ENCODE data around the gene ANTXR2. TPM values are rescaled to one million over a fixed set of nuclear protein-coding genes. Genes with fewer than 3 reads are reported as not detected.
A peak's percentile ranks its signal among the peaks of the same experiment; 100 is the strongest.

Gene ANTXR2
- total and polyA plus RNA-seq, 9 of the 15 experiments (the other 6 are each of a cell fraction or from before 2014, with no cell fraction given): 10.1 to 83.8 (median 60.3) TPM

DNA sequence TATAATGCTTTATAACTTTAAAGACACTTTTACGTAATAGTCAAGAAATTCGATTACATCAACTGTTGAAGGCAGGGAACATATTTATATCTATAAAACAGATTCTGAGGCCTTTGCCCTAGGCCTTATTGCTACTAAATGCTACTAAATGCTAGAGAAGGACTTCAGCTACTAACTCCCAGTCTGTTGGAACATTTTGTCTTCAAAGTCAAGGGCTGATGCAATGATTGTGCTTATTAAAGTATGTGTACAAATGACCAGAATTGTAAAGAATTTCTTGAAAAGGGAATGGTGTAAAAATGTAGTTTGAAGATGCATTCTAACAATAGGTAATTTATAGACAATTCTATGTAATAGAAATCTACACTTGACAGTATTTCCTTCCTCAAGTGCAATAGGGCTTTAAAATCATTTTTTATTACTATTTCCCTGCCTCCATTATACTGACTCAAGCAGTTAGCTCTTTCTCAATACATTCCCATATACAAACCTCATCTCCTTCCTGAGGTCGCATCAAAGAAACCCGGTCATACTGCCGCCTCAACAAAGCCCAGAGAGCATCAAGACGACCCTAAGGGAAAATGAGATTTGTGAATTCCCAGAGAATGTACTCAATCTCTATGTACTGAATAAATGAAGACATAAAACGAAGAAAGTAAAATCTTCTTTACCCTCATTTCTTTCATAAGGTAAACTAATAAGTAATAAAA is 95.7 kb downstream of the ANTXR2 start:
- no TSS peak for BruUV-seq (replicated peaks)
- H3K9me1 ChIP-seq (ENCODE audit: control insufficient read depth, insufficient read depth, low read length): no peaks in the 10 kb centered on the region
- in situ Hi-C loops (cut with MboI) (no loop called here), intact Hi-C loops (cut with micrococcal nuclease) (no loop called here)
- H3K9ac ChIP-seq (ENCODE audit: insufficient read depth in 1 of 2, low read depth in 2 of 2, low read length in 2 of 2): no peak overlapping the region
- POLR2A ChIA-PET: no interaction called here
- DNase-seq (ENCODE audit: extremely low read depth in 1 of 4, low spot score in 3 of 4) (no peak), ATAC-seq (no peak), FAIRE-seq (no peak)
- H3K27me3 ChIP-seq (ENCODE audit: control insufficient read depth in 2 of 2, insufficient read depth in 2 of 2, low read length in 2 of 2): no peaks in the 10 kb centered on the region
- WGBS (ENCODE audit: insufficient coverage, low coverage, missing lambda C conversion rate): 94% methylated on average over 7 of the region's 7 CpGs
- H3K36me3 ChIP-seq (ENCODE audit: control insufficient read depth, insufficient read depth, low read length): peaks cover 63% of the 10 kb centered on the region
- no peak overlapping the region for H3K4me2 ChIP-seq (ENCODE audit: insufficient read depth, low read length)
- no peaks in the 10 kb centered on the region for H4K20me1 ChIP-seq (replicated peaks; ENCODE audit: control insufficient read depth, insufficient read depth, low read length)
- H3K4me1 ChIP-seq (replicated peaks in 1 of 2; ENCODE audit: control insufficient read depth in 2 of 2, insufficient read depth in 2 of 2, low read length in 2 of 2): no peaks in the 10 kb centered on the region
- CTCF ChIA-PET (ENCODE audit: low intra/inter-chr PET ratio): no interaction called here
- no peak overlapping the region for H3K4me3 ChIP-seq
- no peaks in the 10 kb centered on the region for H3K79me2 ChIP-seq (ENCODE audit: control insufficient read depth, insufficient read depth, low read length)
- H3K9me3 ChIP-seq (replicated peaks; ENCODE audit: control insufficient read depth, insufficient read depth, low read depth, low read length): no peaks in the 10 kb centered on the region
- H3K27ac ChIP-seq (ENCODE audit: extremely low read depth, low read depth, low read length): no peak overlapping the region
- H2AFZ ChIP-seq (ENCODE audit: low read depth, low read length): no peak overlapping the region
- TF ChIP-seq KLF13 (tag; IDR thresholded peaks at IDR 0.05; ENCODE audit: borderline replicate concordance, low read depth) (no peak), RBM15 (IDR thresholded peaks at IDR 0.05; ENCODE audit: insufficient read depth, low read length) (no peak), RBM22 (IDR thresholded peaks at IDR 0.05; ENCODE audit: low read depth, low read length, poor library complexity, severe bottlenecking) (peak; percentile 45)
- TF ChIP-seq, protein P1, sequence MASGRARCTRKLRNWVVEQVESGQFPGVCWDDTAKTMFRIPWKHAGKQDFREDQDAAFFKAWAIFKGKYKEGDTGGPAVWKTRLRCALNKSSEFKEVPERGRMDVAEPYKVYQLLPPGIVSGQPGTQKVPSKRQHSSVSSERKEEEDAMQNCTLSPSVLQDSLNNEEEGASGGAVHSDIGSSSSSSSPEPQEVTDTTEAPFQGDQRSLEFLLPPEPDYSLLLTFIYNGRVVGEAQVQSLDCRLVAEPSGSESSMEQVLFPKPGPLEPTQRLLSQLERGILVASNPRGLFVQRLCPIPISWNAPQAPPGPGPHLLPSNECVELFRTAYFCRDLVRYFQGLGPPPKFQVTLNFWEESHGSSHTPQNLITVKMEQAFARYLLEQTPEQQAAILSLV (tag; IDR thresholded peaks at IDR 0.05): no peak
- TF ChIP-seq, protein P2, sequence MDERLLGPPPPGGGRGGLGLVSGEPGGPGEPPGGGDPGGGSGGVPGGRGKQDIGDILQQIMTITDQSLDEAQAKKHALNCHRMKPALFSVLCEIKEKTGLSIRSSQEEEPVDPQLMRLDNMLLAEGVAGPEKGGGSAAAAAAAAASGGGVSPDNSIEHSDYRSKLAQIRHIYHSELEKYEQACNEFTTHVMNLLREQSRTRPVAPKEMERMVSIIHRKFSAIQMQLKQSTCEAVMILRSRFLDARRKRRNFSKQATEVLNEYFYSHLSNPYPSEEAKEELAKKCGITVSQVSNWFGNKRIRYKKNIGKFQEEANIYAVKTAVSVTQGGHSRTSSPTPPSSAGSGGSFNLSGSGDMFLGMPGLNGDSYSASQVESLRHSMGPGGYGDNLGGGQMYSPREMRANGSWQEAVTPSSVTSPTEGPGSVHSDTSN (CRISPR knock-in tag; IDR thresholded peaks at IDR 0.05; ENCODE audit: low read depth): no peak
- TF ChIP-seq, protein P2 (tag; conservative IDR thresholded peaks at IDR 0.05; ENCODE audit: low read depth): no peak

Data from K562 (cell line).